ENCODE data around the gene FFAR3.

Gene FFAR3

GRCh38 chr19:35315883-35316282 is 42.4 kb upstream of the FFAR3 start:
- Histone ChIP-seq H3K4me3 (ENCODE audit: low read length in 2 of 2) (no peak overlapping the region), H3K9ac (ENCODE audit: low read length in 2 of 2) (no peak overlapping the region), H3K4me1 (ENCODE audit: control insufficient read depth, insufficient read depth, low read length) (no peaks in the 10 kb centered on the region), H3K36me3 (ENCODE audit: control insufficient read depth in 2 of 2, insufficient read depth in 2 of 2, low read length in 2 of 2) (no peaks in the 10 kb centered on the region), H3K27me3 (ENCODE audit: control insufficient read depth in 1 of 2, insufficient read depth in 2 of 2, low read length in 2 of 2) (peaks cover 3 to 4% of the 10 kb centered on the region in 2 donors), H3K9me3 (ENCODE audit: control insufficient read depth in 2 of 2, low read length in 2 of 2) (no peaks in the 10 kb centered on the region), H3K27ac (ENCODE audit: low read length) (no peak overlapping the region)

- Histone ChIP-seq H3K36me3 (ENCODE audit: control insufficient read depth in 2 of 2, insufficient read depth in 2 of 2, low read length in 2 of 2) (no peaks in the 10 kb centered on the region), H3K4me3 (ENCODE audit: low read length in 2 of 2) (no peak overlapping the region), H3K9ac (ENCODE audit: low read length in 2 of 2) (no peak overlapping the region), H3K9me3 (ENCODE audit: control insufficient read depth in 2 of 2, low read length in 2 of 2) (no peaks in the 10 kb centered on the region), H3K4me1 (ENCODE audit: control insufficient read depth, insufficient read depth, low read length) (no peaks in the 10 kb centered on the region), H3K27me3 (ENCODE audit: control insufficient read depth in 1 of 2, insufficient read depth in 2 of 2, low read length in 2 of 2) (peaks cover 3 to 4% of the 10 kb centered on the region in 2 donors), H3K27ac (ENCODE audit: low read length) (no peak overlapping the region)
These were observed 41.7 kb upstream of the FFAR3 start for GRCh38 chr19:35316560-35316959.

DNA sequence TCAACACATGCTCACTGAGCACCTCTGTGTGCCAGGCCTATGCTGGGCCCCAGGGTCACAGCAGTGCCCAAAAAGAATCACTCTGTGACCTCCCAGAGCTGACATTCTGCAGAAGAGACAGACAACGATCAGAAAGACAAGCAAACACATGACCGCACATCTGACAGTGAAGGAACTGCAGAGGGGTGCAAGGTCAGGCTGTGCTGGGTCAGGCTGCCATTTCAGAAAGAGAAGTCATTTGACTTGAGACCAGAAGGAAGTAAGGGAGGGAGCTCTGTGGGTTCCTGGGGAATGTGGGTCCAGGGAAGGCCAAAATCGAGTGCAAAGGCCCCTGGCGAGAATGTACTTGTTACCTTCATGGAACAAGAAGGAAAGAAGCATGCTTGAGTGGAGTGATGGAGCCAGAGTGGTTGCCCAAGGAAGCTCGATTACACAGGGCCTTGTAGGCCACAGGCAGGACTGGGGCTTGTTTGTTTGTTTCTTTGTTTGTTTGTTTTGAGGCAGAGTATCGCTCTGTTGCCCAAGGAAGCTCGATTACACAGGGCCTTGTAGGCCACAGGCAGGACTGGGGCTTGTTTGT is 40.7 kb upstream of the FFAR3 start:
- Histone ChIP-seq H3K9ac (ENCODE audit: low read length in 2 of 2) (no peak overlapping the region), H3K4me1 (ENCODE audit: control insufficient read depth, insufficient read depth, low read length) (no peaks in the 10 kb centered on the region), H3K36me3 (ENCODE audit: control insufficient read depth in 2 of 2, insufficient read depth in 2 of 2, low read length in 2 of 2) (no peaks in the 10 kb centered on the region), H3K4me3 (ENCODE audit: low read length in 2 of 2) (no peak overlapping the region), H3K27ac (ENCODE audit: low read length) (no peak overlapping the region), H3K27me3 (ENCODE audit: control insufficient read depth in 1 of 2, insufficient read depth in 2 of 2, low read length in 2 of 2) (peaks cover 0 to 4% of the 10 kb centered on the region in 2 donors), H3K9me3 (ENCODE audit: control insufficient read depth in 2 of 2, low read length in 2 of 2) (no peaks in the 10 kb centered on the region)

DNA sequence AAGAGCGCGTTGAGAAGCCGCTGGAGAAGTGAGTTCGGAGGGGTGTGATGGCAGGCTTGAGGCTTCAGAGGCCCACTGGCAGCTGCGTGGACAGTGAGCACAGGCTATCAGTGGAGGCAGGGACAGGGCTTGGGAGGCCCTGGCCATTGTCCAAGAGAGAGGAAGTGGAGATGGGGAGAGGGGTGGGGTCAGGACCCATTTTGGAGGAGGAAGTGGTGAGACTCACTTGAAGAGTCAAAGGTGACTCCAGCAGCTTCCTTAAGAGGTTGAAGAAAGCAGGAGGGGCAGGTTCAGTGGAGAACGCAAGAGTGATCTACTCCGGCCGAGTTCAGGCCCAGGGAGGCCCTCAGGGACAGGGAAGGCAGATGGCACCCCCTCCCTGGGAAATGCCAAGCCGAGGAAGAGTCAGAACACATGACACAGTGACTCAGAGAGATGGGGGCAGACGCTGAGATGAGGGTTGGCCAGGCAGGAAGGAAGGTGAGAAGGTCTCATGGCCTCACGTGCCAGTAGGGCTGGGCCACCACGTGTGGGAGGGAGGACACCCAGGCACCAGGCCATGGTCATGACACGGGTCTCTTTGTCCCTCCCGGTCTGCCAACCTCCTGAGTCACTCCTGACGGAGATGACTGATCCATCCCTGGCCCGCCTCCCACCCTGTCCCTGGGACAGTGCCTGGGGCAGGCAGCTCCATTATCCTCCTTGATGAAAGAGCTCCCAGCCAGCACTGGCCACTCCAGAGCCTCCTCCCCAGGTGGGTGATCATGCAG is 39.4 kb upstream of the FFAR3 start:
- H3K4me3 ChIP-seq (ENCODE audit: low read length in 2 of 2), result no peak overlapping the region
- H3K9me3 ChIP-seq (ENCODE audit: control insufficient read depth in 2 of 2, low read length in 2 of 2), result no peaks in the 10 kb centered on the region
- H3K36me3 ChIP-seq (ENCODE audit: control insufficient read depth in 2 of 2, insufficient read depth in 2 of 2, low read length in 2 of 2), result no peaks in the 10 kb centered on the region
- H3K27me3 ChIP-seq (ENCODE audit: control insufficient read depth in 1 of 2, insufficient read depth in 2 of 2, low read length in 2 of 2), result peaks cover 0 to 4% of the 10 kb centered on the region in 2 donors
- no peak overlapping the region for H3K27ac ChIP-seq (ENCODE audit: low read length)
- H3K9ac ChIP-seq (ENCODE audit: low read length in 2 of 2), result no peak overlapping the region
- H3K4me1 ChIP-seq (ENCODE audit: control insufficient read depth, insufficient read depth, low read length), result no peaks in the 10 kb centered on the region

DNA sequence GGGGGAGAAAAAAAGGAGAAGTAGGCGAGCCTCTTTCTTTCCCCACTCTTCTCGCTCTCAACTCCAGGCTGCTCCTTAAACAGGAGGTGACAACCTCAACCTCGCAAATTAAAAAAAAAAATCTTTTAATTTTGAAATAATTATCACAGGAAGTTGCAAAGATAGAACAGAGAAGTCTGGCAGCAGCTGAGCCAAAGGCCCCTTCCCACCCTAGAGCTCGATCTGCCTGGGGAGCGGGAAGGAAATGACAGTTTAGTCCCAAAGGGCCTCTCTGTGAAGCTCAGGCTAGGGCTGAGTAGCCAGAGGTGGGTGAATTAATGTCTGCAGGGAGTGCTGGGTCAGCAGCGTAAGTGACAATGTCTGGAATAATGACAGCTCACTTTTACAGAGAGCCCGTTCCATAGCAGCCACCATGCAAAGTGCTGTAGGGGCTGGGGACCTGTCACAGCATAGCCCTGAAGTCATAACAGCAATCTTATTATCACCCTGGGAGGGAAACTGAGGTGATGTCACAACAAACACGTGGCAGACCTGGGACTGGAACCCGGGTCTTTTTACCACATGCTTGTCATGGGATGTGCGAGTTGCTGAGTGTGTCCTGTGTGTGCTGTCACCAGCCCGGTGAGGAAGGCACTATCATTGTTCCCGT is 38.1 kb upstream of the FFAR3 start:
- Histone ChIP-seq H3K27ac (ENCODE audit: low read length) (no peak overlapping the region), H3K4me1 (ENCODE audit: control insufficient read depth, insufficient read depth, low read length) (no peaks in the 10 kb centered on the region)

DNA sequence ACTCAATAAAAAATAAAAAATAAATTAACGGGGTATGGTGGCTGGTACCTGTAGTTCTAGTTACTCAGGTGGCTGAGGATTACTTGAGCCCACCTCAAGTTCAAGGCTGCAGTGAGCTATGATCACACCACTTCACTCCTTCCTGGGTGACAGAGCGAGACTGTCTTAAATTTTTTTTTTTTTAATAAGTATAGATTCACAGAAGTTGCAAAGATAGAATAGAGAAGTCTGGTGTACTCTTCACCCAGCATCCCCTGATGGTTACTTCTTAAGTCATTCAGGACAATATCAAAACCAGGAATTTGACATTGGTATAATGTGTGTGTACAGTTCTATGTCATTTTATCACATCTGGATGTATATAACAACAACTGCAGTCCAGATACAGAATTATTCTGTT is 37.0 kb upstream of the FFAR3 start:
- Histone ChIP-seq H3K9me3 (ENCODE audit: control insufficient read depth in 2 of 2, low read length in 2 of 2) (no peaks in the 10 kb centered on the region), H3K27ac (ENCODE audit: low read length) (no peak overlapping the region), H3K4me1 (ENCODE audit: control insufficient read depth, insufficient read depth, low read length) (no peaks in the 10 kb centered on the region), H3K9ac (ENCODE audit: low read length in 2 of 2) (no peak overlapping the region), H3K27me3 (ENCODE audit: control insufficient read depth in 1 of 2, insufficient read depth in 2 of 2, low read length in 2 of 2) (peaks cover 0 to 4% of the 10 kb centered on the region in 2 donors), H3K36me3 (ENCODE audit: control insufficient read depth in 2 of 2, insufficient read depth in 2 of 2, low read length in 2 of 2) (no peaks in the 10 kb centered on the region), H3K4me3 (ENCODE audit: low read length in 2 of 2) (no peak overlapping the region)

More for the DNA sequence above, 38.1 kb upstream of the FFAR3 start:
- Histone ChIP-seq H3K27me3 (ENCODE audit: control insufficient read depth in 1 of 2, insufficient read depth in 2 of 2, low read length in 2 of 2) (peaks cover 0 to 4% of the 10 kb centered on the region in 2 donors), H3K9ac (ENCODE audit: low read length in 2 of 2) (no peak overlapping the region), H3K9me3 (ENCODE audit: control insufficient read depth in 2 of 2, low read length in 2 of 2) (no peaks in the 10 kb centered on the region), H3K36me3 (ENCODE audit: control insufficient read depth in 2 of 2, insufficient read depth in 2 of 2, low read length in 2 of 2) (no peaks in the 10 kb centered on the region), H3K4me3 (ENCODE audit: low read length in 2 of 2) (no peak overlapping the region)

DNA sequence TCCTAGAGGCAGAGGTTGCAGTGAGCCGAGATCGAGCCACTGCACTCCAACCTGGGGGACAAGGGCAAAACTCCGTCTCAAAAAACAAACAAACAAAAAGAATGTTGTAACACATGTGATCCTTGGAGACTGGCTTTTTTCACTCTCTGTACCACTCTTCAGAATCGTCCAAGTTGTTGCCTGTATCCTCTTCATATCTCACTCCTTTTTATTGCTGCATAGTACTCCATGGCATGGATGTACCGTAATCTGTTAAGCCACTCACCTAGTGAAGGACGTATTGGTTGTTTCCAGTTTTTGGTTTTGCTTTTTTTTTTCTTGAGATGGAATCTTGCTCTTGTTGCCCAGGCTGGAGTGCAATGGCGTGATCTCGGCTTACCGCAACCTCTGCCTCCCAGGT is 36.2 kb upstream of the FFAR3 start:
- H3K27me3 ChIP-seq (ENCODE audit: control insufficient read depth in 1 of 2, insufficient read depth in 2 of 2, low read length in 2 of 2), result peaks cover 0 to 2% of the 10 kb centered on the region in 2 donors
- no peaks in the 10 kb centered on the region for H3K36me3 ChIP-seq (ENCODE audit: control insufficient read depth in 2 of 2, insufficient read depth in 2 of 2, low read length in 2 of 2)
- H3K9ac ChIP-seq (ENCODE audit: low read length in 2 of 2), result no peak overlapping the region
- no peaks in the 10 kb centered on the region for H3K9me3 ChIP-seq (ENCODE audit: control insufficient read depth in 2 of 2, low read length in 2 of 2)
- no peaks in the 10 kb centered on the region for H3K4me1 ChIP-seq (ENCODE audit: control insufficient read depth, insufficient read depth, low read length)
- no peak overlapping the region for H3K27ac ChIP-seq (ENCODE audit: low read length)
- H3K4me3 ChIP-seq (ENCODE audit: low read length in 2 of 2), result no peak overlapping the region

- Histone ChIP-seq H3K4me3 (ENCODE audit: low read length in 2 of 2) (no peak overlapping the region), H3K9ac (ENCODE audit: low read length in 2 of 2) (no peak overlapping the region), H3K9me3 (ENCODE audit: control insufficient read depth in 2 of 2, low read length in 2 of 2) (no peaks in the 10 kb centered on the region), H3K4me1 (ENCODE audit: control insufficient read depth, insufficient read depth, low read length) (no peaks in the 10 kb centered on the region), H3K27me3 (ENCODE audit: control insufficient read depth in 1 of 2, insufficient read depth in 2 of 2, low read length in 2 of 2) (peaks cover 3 to 10% of the 10 kb centered on the region in 2 donors), H3K27ac (ENCODE audit: low read length) (no peak overlapping the region), H3K36me3 (ENCODE audit: control insufficient read depth in 2 of 2, insufficient read depth in 2 of 2, low read length in 2 of 2) (no peaks in the 10 kb centered on the region)
These were observed 30.6 kb upstream of the FFAR3 start for GRCh38 chr19:35327642-35328041.

GRCh38 chr19:35328851-35329285 is 29.4 kb upstream of the FFAR3 start, which contains the start of gene CD22:
TSS of gene CD22 (plus strand) at chr19:35329187. CDS start at chr19:35332041, 2,854 bp downstream.
- H3K4me3 ChIP-seq (ENCODE audit: low read length in 2 of 2), result no peak within 1 kb of the TSS
- peaks cover 7 to 16% of the 10 kb centered on the region in 2 donors for H3K27me3 ChIP-seq (ENCODE audit: control insufficient read depth in 1 of 2, insufficient read depth in 2 of 2, low read length in 2 of 2)
- H3K9me3 ChIP-seq (ENCODE audit: control insufficient read depth in 2 of 2, low read length in 2 of 2), result no peaks in the 10 kb centered on the region
- no peak within 1 kb of the TSS for H3K27ac ChIP-seq (ENCODE audit: low read length)
- H3K9ac ChIP-seq (ENCODE audit: low read length in 2 of 2), result no peak within 1 kb of the TSS
- H3K36me3 ChIP-seq (ENCODE audit: control insufficient read depth in 2 of 2, insufficient read depth in 2 of 2, low read length in 2 of 2), result no peaks in the 10 kb centered on the region
- H3K4me1 ChIP-seq (ENCODE audit: control insufficient read depth, insufficient read depth, low read length), result no peaks in the 10 kb centered on the region

- no peak overlapping the region for H3K4me3 ChIP-seq (ENCODE audit: low read length in 2 of 2)
- H3K9me3 ChIP-seq (ENCODE audit: control insufficient read depth in 2 of 2, low read length in 2 of 2), result no peaks in the 10 kb centered on the region
- H3K27ac ChIP-seq (ENCODE audit: low read length), result no peak overlapping the region
- no peak overlapping the region for H3K9ac ChIP-seq (ENCODE audit: low read length in 2 of 2)
- H3K36me3 ChIP-seq (ENCODE audit: control insufficient read depth in 2 of 2, insufficient read depth in 2 of 2, low read length in 2 of 2), result no peaks in the 10 kb centered on the region
- H3K27me3 ChIP-seq (ENCODE audit: control insufficient read depth in 1 of 2, insufficient read depth in 2 of 2, low read length in 2 of 2), result peaks cover 7 to 16% of the 10 kb centered on the region in 2 donors
- H3K4me1 ChIP-seq (ENCODE audit: control insufficient read depth, insufficient read depth, low read length), result no peaks in the 10 kb centered on the region
These were observed 28.9 kb upstream of the FFAR3 start for GRCh38 chr19:35329323-35329722.

Data from stomach smooth muscle (tissue), 2 donors.